ENCODE results near the gene AGPAT3. TPM values are rescaled to one million over a fixed set of nuclear protein-coding genes. Genes with fewer than 3 reads are reported as not detected.

AGPAT3 gene
- total and polyA plus RNA-seq, 10 of the 15 experiments (the other 5 are each of a cell fraction or from before 2014, with no cell fraction given) = 1.2 to 110 (median 30.8) TPM

DNA sequence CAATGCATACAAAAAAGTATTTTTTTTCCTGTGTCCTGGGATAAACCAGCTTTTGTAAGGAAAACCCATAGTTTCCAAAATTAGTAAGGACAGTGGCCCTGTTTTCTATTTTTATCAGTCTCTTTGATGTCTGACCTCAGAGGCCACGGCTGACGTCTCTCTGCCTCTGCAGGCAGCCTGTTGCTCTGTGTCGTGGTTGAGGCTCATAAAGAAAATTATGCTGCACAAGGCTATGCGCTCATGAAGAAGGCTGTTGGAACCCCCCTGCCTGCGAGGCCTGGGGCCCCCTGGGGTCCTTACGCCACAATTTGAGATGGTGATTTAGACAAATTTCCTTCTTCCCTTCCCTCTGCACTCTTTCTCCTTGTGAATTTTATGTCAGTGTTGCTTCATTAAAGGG is 48.9 kb downstream of the AGPAT3 start:
- no peaks in the 10 kb centered on the region for H4K20me1 ChIP-seq (ENCODE audit: control insufficient read depth, insufficient read depth)
- FAIRE-seq (no peak), ATAC-seq (no peak), DNase-seq (ENCODE audit: low read depth, low spot score) (no peak)
- no peak overlapping the region for H3K9ac ChIP-seq (ENCODE audit: control insufficient read depth, insufficient read depth, low read length)
- peaks cover 57% of the 10 kb centered on the region for H3K79me2 ChIP-seq (ENCODE audit: control insufficient read depth, insufficient read depth, low read length)
- CTCF ChIA-PET = no interaction called here
- no TSS peak for BruUV-seq (replicated peaks)
- H2AFZ ChIP-seq (ENCODE audit: control insufficient read depth, low read depth, low read length) = no peak overlapping the region
- 56% methylated on average over 6 of the region's 6 CpGs for WGBS (ENCODE audit: insufficient coverage, insufficient replicate concordance, low lambda C conversion rate, missing lambda C conversion rate)
- no peaks in the 10 kb centered on the region for H3K27me3 ChIP-seq (replicated peaks in 1 of 2; ENCODE audit: control insufficient read depth in 2 of 2, insufficient read depth in 2 of 2, low read length in 1 of 2)
- H3K4me2 ChIP-seq (ENCODE audit: control insufficient read depth, insufficient read depth) = no peak overlapping the region
- H3K9me3 ChIP-seq (replicated peaks; ENCODE audit: control insufficient read depth, insufficient read depth, low read length) = peaks cover 9% of the 10 kb centered on the region
- intact Hi-C loops (cut with micrococcal nuclease; ENCODE audit: unreplicated experiment) = no loop called here
- H3K27ac ChIP-seq (ENCODE audit: control insufficient read depth, insufficient read depth) = no peak overlapping the region
- no peak overlapping the region for H3K4me3 ChIP-seq
- in situ Hi-C loops (cut with MboI) = no loop called here
- RAD21 ChIA-PET (ENCODE audit: unreplicated experiment) = no interaction called here
- peaks cover 5 to 6% of the 10 kb centered on the region in 2 experiments; a peak in 3 of 4 replicates for H3K36me3 ChIP-seq (ENCODE audit: control insufficient read depth in 2 of 2, insufficient read depth in 2 of 2, low read length in 1 of 2)
- H3K4me1 ChIP-seq (ENCODE audit: control insufficient read depth, insufficient read depth, low read length) = peaks cover 5% of the 10 kb centered on the region; the same call in 1 of the 2 replicates
- POLR2A ChIA-PET = no interaction called here
- SMC1A ChIA-PET (ENCODE audit: uncharacterized antibody, unreplicated experiment) = interaction anchor here (1.7 kb wide), 1 partner anchor 47 kb away, joined by 4 read pairs; no protein-coding TSS in a partner anchor
- TF ChIP-seq CEBPB (IDR thresholded peaks at IDR 0.05; ENCODE audit: borderline replicate concordance in 1 of 2, low read depth in 2 of 2, low read length in 2 of 2) = no peak
- 0 out of 2 replicates have a peak, but pooled peaks have one; percentile 35 for TF ChIP-seq CREM (IDR thresholded peaks at IDR 0.05; ENCODE audit: low read depth)
- TF ChIP-seq, protein P1, sequence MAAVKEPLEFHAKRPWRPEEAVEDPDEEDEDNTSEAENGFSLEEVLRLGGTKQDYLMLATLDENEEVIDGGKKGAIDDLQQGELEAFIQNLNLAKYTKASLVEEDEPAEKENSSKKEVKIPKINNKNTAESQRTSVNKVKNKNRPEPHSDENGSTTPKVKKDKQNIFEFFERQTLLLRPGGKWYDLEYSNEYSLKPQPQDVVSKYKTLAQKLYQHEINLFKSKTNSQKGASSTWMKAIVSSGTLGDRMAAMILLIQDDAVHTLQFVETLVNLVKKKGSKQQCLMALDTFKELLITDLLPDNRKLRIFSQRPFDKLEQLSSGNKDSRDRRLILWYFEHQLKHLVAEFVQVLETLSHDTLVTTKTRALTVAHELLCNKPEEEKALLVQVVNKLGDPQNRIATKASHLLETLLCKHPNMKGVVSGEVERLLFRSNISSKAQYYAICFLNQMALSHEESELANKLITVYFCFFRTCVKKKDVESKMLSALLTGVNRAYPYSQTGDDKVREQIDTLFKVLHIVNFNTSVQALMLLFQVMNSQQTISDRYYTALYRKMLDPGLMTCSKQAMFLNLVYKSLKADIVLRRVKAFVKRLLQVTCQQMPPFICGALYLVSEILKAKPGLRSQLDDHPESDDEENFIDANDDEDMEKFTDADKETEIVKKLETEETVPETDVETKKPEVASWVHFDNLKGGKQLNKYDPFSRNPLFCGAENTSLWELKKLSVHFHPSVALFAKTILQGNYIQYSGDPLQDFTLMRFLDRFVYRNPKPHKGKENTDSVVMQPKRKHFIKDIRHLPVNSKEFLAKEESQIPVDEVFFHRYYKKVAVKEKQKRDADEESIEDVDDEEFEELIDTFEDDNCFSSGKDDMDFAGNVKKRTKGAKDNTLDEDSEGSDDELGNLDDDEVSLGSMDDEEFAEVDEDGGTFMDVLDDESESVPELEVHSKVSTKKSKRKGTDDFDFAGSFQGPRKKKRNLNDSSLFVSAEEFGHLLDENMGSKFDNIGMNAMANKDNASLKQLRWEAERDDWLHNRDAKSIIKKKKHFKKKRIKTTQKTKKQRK (IDR thresholded peaks at IDR 0.05; ENCODE audit: low read depth, low read length) = no peak
- 0 out of 2 replicates have a peak, but pooled peaks have one; percentile 40 for TF ChIP-seq TCF7 (IDR thresholded peaks at IDR 0.05; ENCODE audit: borderline replicate concordance)
- TF ChIP-seq, protein P2, sequence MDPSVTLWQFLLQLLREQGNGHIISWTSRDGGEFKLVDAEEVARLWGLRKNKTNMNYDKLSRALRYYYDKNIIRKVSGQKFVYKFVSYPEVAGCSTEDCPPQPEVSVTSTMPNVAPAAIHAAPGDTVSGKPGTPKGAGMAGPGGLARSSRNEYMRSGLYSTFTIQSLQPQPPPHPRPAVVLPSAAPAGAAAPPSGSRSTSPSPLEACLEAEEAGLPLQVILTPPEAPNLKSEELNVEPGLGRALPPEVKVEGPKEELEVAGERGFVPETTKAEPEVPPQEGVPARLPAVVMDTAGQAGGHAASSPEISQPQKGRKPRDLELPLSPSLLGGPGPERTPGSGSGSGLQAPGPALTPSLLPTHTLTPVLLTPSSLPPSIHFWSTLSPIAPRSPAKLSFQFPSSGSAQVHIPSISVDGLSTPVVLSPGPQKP (IDR thresholded peaks at IDR 0.05; ENCODE audit: low read depth, low read length) = no peak
- no peak for TF ChIP-seq HDAC6 (IDR thresholded peaks at IDR 0.05; ENCODE audit: unreplicated experiment)
- TF ChIP-seq MYB (IDR thresholded peaks at IDR 0.05; ENCODE audit: borderline replicate concordance, low read depth, low read length) = no peak
- TF ChIP-seq MEF2A (IDR thresholded peaks at IDR 0.05; ENCODE audit: insufficient read depth, low read depth, low read length) = 0 out of 2 replicates have a peak, but pooled peaks have one; percentile 41
- TF ChIP-seq NR2F1 (conservative IDR thresholded peaks at IDR 0.05) = peak; percentile 84
- no peak for TF ChIP-seq ZNF24 (IDR thresholded peaks at IDR 0.05)
- no peak for TF ChIP-seq MYC (IDR thresholded peaks at IDR 0.05; ENCODE audit: insufficient read depth, insufficient read length, insufficient replicate concordance, low read length, severe bottlenecking)
- TF ChIP-seq, protein P3, sequence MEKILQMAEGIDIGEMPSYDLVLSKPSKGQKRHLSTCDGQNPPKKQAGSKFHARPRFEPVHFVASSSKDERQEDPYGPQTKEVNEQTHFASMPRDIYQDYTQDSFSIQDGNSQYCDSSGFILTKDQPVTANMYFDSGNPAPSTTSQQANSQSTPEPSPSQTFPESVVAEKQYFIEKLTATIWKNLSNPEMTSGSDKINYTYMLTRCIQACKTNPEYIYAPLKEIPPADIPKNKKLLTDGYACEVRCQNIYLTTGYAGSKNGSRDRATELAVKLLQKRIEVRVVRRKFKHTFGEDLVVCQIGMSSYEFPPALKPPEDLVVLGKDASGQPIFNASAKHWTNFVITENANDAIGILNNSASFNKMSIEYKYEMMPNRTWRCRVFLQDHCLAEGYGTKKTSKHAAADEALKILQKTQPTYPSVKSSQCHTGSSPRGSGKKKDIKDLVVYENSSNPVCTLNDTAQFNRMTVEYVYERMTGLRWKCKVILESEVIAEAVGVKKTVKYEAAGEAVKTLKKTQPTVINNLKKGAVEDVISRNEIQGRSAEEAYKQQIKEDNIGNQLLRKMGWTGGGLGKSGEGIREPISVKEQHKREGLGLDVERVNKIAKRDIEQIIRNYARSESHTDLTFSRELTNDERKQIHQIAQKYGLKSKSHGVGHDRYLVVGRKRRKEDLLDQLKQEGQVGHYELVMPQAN (conservative IDR thresholded peaks at IDR 0.05) = no peak
- TF ChIP-seq SIX5 (IDR thresholded peaks at IDR 0.05; ENCODE audit: low read depth, low read length, severe bottlenecking) = no peak
- TF ChIP-seq, protein P4, sequence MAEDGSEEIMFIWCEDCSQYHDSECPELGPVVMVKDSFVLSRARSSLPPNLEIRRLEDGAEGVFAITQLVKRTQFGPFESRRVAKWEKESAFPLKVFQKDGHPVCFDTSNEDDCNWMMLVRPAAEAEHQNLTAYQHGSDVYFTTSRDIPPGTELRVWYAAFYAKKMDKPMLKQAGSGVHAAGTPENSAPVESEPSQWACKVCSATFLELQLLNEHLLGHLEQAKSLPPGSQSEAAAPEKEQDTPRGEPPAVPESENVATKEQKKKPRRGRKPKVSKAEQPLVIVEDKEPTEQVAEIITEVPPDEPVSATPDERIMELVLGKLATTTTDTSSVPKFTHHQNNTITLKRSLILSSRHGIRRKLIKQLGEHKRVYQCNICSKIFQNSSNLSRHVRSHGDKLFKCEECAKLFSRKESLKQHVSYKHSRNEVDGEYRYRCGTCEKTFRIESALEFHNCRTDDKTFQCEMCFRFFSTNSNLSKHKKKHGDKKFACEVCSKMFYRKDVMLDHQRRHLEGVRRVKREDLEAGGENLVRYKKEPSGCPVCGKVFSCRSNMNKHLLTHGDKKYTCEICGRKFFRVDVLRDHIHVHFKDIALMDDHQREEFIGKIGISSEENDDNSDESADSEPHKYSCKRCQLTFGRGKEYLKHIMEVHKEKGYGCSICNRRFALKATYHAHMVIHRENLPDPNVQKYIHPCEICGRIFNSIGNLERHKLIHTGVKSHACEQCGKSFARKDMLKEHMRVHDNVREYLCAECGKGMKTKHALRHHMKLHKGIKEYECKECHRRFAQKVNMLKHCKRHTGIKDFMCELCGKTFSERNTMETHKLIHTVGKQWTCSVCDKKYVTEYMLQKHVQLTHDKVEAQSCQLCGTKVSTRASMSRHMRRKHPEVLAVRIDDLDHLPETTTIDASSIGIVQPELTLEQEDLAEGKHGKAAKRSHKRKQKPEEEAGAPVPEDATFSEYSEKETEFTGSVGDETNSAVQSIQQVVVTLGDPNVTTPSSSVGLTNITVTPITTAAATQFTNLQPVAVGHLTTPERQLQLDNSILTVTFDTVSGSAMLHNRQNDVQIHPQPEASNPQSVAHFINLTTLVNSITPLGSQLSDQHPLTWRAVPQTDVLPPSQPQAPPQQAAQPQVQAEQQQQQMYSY (CRISPR knock-in tag; IDR thresholded peaks at IDR 0.05) = no peak
